GM19397 (cell line): Measurements from ENCODE around the gene ERGIC1.

Source experiments
- ATAC-seq: cut with Tn5 transposase; IDR thresholded peaks from one replicate; pipeline ENCODE4 v1.9.1; 2021; ENCODE audit warnings: mild to moderate bottlenecking, moderate library complexity; ENCODE audit not compliant: unreplicated experiment

The ERGIC1 gene

DNA sequence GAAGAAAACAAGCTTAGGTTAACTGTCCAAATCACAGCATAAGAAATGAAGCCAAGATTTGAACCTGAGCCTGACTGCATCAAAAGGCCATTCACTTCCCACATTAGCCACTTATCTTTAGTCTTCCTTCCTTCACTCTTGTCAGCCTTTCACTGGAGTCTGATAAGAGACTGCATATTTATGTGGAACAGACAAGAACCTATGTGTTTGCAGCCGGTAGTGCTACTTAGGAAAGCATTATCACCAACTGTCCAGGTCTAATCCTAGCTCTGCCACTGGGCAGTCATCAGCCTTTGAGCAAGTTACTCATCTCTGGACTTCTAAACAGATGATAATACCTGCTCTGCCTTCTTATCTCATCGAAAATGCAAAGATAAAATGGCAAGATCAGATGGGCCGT, 137.4 kb downstream of the ERGIC1 start:
- ATAC-seq: no peak

DNA sequence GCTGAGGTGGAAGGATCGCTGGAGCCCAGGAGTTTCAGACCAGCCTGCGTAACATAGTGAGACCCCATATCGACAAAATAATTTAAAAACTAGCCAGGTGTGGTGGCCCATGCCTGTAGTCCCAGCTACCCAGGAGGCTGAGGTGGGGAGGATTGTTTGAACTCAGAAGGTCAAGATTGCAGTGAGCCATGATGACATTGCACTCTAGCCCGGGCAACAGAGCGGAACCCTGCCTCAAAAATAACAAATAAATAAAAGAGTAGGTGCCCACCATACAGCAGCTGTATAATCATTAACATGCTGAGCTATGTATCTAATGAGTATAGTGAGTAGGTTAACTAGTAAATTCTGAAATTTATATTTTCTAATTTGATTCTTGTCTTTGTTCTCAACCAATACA, 138.5 kb downstream of the ERGIC1 start:
- no peak for ATAC-seq

DNA sequence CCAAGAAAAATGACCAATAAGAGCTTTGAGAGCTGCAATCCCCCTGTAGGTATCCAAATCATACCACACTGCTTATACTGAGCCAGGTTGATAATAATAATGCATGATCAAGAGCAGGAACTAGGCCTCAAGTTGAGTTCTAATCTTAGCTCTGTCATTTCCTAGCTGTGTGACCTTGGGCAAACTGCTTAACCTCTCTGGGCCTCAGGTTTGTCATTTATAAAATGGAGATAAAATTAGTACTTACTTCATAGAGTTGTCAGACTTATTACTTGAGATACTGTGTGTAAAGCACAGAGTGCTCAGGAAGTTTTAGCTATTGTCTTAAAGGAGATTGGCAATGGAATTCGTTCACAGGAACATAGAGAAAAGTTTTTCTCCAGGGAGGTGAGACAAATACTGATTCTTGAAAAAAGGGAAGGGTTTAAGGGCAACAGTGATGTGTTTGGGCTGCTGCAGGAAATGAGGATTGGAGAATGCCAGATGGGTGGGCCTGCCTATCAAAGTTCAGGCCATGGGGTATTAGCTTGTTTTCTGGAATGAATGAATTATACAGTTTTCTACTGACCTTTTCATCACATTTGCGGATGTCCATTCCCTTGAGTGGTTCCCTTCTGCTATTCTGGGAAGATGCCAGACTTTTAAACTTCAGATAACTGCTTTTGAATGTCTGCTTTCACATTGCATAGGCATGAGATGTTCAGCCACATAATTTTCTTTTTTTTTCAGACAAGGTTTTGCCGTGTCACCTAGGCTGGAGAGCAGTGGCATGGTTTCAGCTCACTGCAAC, 139.3 kb downstream of the ERGIC1 start:
- no peak for ATAC-seq

GRCh38 chr5:172973931-172974330, 139.9 kb downstream of the ERGIC1 start:
- no peak for ATAC-seq

DNA sequence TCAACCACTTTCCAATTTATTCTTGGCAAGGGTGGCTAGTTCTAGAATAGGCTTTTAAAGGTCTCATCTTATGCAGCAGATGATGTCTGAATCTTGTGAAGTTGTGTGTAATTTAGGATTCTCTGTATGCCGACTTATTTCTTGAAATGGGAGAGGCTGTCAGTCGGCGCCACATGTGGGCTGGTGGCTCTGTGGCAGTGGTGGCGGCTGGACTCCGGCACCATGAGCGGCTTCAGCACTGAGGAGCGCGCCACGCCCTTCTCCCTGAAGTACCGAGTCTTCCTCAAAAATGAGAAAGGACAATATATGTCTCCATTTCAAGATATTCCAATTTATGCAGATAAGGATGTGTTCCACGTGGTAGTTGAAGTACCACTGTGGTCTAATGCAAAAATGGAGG, 141.2 kb downstream of the ERGIC1 start:
- ATAC-seq: no peak

DNA sequence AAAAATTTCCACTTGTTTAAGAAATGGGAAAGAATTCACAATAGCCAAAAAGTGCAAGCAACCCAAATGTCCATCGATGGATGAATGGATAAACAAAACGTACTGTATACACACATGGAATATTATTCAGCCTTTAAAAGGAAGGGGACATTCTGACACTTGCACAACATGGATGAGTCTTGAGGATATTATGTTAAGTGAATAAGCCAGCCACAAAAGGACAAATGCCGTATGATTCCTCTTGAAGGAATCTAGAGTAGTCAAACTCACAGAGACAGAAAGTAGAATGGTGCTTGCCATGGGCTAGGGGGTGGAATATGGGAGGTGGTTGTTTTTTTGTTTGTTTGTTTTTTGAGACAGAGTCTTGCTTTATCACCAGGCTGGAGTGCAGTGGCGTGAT, 145.7 kb downstream of the ERGIC1 start:
- no peak for ATAC-seq

GRCh38 chr5:172981931-172982330, 147.9 kb downstream of the ERGIC1 start:
- ATAC-seq: no peak

DNA sequence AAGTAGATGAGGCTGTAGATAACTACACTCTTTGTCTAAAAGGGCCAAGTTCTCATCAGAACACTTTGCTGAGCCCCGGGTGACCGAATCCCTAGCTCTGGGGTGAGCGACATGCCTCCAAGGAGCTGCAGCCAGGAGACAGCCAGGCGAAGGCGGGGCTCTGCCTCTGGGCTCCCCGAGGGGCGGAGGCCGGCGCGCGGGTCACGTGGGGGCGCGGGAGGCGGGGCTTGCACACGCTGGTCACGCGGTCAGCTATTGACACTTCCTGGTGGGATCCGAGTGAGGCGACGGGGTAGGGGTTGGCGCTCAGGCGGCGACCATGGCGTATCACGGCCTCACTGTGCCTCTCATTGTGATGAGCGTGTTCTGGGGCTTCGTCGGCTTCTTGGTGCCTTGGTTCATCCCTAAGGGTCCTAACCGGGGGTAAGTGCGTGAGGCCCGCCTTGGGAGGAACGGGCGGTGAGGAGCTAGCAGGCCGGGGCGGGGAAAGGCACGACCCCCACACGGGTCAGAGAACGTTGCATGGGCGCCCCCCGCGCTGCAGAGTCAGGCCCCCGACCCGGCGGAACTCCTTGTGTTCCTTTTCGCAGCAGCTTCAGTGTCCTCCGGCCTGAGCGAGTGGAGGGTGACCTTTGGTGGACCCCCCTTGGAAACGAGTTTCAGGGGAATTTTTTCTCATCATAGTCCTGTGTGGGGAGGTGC, 149.6 kb downstream of the ERGIC1 start, which contains the start of gene ATP6V0E1:
TSS of gene ATP6V0E1 (plus strand) at position 230 of the 702 bp plus-strand sequence. CDS start at position 320, 90 bp downstream.
- peak; percentile 90 for ATAC-seq

DNA sequence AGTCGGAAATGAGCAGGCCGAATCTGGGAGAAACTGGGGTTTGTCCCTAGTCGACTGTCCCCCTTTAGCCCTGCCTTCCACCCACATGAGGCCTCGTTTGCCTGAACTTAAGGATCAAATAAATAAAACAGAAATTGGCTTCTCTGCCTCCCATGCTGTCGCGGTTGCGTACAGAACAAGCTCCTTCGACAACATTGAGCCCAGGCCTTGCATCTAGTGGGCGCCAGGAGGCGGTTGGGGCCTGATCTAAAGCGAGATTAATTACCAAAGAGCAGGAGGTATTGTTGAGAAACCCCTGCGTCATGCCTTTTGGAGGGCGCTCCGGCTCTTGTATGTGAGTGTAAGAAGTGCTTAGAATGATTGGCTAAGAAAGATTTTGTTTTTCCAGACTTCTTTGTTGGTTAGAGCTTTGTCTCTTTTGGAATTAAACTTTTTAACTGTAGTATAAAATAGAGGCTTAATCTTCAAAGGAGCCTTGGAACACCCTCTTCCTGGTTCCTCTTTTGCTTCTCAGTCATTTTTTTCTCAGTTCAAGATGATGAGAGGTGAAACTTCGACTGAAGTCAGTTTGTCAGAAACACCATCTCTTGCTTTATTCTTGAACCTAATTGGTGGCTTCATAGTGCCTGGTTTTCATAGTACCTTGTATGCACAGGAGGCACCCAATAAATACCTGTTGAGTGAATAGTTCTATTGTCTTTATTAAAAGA, 150.3 kb downstream of the ERGIC1 start:
- peak; percentile 55 for ATAC-seq

DNA sequence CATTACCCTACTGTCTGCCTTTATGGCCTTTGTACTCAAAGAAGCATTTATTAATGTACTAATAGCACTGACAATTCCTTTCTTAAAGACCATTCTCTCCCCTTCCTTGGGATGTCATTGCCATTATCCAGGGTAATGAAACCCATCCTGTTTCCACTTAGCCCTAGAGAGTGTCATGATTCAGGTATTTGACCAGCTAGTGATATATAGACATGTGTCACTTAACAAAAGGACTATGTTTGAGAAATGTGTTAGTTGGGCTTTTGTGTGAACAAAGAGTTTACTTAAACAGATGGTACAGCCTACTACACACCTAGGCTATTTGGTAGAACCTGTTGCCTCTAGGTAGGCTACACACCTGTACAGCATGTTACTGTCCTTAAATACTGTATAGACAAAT, 151.5 kb downstream of the ERGIC1 start:
- ATAC-seq: no peak

- ATAC-seq: no peak
Measured at GRCh38 chr5:172988276-172988675, 154.2 kb downstream of the ERGIC1 start.

DNA sequence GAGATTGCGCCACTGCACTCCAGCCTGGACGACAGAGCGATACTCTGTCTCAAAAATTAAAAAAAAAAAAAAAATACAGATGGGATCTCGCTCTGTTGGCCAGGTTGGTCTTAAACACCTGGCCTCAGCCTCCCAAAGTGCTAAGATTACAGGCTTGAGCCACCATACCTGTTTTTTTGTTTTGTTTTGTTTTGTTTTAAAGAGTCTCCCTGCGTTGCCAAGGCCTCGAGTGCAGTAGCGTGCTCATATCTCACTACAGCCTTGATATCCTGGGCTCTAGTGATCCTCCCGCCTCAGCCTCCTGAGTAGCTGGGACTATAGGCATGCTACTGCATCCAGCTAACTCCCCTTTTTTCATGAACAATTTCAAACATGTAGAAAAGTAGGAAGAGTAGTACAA, 156.7 kb downstream of the ERGIC1 start:
- ATAC-seq: no peak

DNA sequence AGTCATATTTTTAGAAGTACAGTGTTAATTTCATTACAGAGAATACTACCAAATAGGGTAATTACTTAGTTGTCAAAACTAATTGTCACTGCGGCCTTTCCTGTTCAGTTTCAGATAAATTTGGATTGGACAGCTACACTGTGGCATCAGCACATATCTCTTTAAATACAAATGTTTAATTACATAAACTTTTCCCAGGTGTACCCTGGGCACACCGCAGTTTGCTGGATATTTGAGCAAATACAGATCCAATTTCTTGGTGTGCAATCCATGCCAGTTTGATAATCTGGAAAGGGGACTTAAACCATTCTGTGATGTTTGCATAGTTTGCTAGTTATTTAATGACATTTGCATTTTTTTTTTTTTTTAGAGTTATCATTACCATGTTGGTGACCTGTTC, 160.4 kb downstream of the ERGIC1 start:
- ATAC-seq: no peak

DNA sequence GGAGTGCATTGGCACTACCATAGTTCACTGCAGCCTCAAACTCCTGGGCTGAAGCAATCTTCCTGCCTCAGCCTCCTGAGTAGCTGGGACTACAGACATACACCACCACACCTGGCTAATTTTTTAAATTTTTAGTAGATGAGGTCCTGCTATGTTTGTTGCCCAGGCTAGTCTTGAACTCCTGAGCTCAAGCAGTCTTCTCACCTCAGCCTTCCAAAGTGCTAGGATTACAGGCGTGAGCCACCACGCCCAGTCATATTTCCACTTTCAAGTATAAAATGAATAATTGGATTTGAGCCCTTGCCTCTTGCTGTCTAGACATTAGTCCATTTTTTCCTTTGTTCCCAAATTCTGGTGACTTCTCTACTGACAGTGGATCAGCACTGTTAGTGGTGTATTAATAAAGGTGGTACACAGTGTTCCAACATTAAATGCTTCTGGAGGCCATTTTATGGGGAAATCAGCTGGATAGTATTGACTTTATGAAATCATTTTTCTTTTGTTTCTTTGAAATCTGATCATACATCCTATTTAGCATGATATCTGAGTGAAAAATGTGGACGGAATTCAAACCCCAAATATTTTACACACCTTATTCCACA, 165.4 kb downstream of the ERGIC1 start:
- no peak for ATAC-seq

DNA sequence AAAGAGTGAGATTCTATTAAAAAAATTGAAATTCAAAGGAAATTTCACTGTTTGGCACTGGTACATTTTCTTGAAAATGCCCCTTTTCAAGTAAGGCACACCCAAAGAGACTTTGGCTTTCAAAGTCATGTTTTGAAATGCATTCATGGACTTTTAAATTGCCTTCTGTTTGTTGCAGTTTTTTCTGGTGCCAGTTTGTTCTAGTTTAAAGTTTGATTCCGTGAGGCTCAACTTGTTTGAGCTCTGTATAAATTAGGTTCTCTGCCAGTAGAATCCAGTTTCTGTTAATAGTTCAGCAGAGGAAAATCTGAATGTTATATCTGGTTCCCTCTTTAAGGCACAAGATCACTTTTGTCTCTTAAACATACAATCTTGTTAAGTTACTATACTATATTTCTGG, 165.9 kb downstream of the ERGIC1 start:
- no peak for ATAC-seq

DNA sequence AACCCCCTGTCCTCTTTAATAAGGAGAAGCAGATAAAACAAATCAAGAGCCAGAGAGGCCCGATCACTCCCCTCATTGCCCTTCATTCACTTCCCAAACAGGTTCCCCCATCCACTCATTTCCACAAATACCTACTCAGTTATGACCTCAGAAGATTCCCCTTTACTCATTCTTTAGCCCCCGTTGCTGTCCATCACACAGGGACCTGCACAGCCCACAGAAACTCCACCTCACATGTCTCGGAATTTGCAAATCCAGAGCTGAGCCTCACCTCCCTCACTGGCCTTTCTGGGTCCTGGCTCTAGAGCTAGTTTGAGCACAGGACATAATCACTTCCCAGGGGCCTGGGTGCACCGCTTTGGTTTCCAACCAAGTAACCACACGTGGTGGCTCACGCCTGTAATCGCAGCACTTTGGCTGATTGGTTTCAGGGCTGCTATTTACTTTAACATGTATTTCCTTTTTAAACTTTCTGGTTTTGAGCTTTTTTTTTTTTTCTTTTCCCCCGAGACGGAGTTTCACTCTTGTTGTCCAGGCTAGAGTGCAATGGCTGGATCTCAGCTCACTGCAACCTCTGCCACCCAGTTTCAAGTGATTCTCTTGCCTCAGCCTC, 167.3 kb downstream of the ERGIC1 start:
- ATAC-seq: peak; percentile 81
